Stimulated activated naive CD4-positive, alpha-beta T cell treated with Interleukin-2 at 50 U/mL for 16 hours (primary cell): ENCODE results near the gene DLK1.

Experiments
- DNase-seq: peaks from one replicate; lab custom pipeline; 2025; lab: John Stamatoyannopoulos, UW

DLK1 gene

GRCh38 chr14:100733152-100733850 lies 6.6 kb downstream of the DLK1 start:
- DNase-seq: no peak

GRCh38 chr14:100734031-100734990 lies 7.6 kb downstream of the DLK1 start:
- DNase-seq: no peak

GRCh38 chr14:100735271-100735670 lies 8.6 kb downstream of the DLK1 start:
- no peak for DNase-seq

GRCh38 chr14:100736269-100737180 lies 9.8 kb downstream of the DLK1 start:
- no peak for DNase-seq

DNA sequence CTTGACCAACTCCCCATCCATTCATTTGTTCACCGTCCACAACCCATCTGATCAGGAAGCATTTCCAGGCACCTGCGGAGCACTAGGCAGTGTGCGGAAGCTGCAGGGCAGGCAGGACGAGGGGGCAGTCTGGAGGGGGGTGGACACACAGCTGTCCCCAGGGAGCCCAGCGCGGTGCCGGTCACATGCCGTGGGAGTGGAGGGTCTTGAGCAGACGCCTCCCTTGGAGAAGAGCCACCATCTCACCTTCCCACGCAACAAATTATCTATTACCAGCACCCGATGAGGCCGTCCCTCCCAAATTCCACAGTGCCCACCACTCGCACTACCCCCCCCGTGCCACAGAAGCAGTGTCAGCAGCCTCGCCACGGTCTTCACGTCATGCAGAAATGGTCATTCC lies 10.8 kb downstream of the DLK1 start:
- no peak for DNase-seq

- DNase-seq: no peak
These were observed 11.6 kb downstream of the DLK1 start for GRCh38 chr14:100738269-100738691.

- DNase-seq: no peak
These were observed 12.0 kb downstream of the DLK1 start for GRCh38 chr14:100738704-100739131.

DNA sequence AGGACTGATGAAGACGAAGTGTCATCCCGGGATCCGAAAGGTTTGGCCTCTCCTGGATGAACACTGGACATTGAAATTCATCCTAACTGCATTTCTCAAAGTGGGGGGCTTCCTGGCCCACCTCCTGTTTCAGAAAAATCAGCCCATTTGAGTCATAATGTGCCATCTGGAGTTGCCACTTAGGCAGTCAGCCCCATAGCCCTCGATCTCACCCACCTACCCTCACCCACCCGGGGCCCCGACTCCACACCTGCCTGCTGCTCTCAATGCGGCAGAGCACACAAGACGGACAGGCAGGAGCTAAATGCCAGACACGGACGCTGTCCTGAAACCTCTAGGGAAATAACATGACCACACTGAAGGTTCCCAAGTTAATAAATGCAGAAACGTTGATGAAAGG lies 12.6 kb downstream of the DLK1 start:
- no peak for DNase-seq

DNA sequence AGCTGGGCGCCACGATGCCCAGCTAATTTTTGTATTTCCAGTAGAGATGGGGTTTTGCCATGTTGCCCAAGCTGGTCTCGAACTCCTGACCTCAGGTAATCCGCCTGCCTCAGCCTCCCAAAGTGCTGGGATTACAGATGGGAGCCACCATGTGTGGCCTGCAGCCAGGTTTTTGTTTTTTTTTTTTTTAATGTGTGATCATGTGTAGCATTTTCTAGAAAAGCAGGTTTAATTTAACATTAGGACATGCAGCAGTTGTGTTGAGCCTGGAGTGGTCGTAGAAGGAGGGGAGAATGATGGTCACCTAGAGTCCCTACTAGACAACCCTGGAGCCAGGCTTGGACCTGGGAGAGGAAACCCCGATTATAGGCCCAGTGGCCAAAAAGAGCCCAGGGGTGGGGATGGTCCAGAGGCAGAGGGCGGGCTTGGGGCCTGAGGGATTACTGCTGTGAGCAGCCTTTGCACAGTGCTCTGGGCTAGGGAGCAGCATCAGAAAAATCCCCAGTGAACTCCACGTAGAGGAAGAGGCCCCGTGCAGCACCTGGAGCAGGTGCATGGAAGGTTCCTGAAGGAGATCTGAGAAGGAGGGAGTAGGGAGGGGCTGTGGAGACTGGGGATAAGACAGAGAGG lies 13.6 kb downstream of the DLK1 start:
- DNase-seq: no peak

GRCh38 chr14:100740929-100741328 lies 14.2 kb downstream of the DLK1 start:
- DNase-seq: no peak

GRCh38 chr14:100741966-100742365 lies 15.3 kb downstream of the DLK1 start:
- no peak for DNase-seq

GRCh38 chr14:100746326-100746725 lies 19.6 kb downstream of the DLK1 start:
- DNase-seq: no peak

DNA sequence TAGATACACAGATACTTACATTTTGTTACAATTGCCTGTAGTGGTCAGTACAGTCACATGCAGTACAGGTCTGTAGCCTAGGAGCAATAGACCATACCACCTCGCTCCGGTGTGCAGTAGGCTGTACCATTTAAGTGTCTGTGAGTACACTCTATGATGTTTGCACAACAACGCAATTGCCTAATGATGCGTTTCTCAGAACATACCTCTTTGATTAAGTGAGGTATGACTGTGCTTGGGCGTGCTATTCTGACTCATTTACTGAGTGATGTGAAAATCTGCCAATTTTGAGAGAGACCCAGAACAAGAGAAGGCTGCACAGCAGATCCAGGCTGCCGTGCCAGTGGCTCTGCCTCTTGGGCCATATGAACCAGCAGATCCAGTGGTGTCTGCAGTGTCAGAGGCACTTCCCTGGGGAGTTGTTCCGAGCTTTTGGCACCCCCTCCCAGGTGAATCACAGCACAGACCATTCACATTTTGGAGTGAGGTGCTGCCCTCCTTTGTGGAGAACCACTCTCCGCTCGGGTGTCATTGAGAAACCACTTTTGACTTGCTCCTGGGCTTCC lies 20.4 kb downstream of the DLK1 start:
- no peak for DNase-seq

DNA sequence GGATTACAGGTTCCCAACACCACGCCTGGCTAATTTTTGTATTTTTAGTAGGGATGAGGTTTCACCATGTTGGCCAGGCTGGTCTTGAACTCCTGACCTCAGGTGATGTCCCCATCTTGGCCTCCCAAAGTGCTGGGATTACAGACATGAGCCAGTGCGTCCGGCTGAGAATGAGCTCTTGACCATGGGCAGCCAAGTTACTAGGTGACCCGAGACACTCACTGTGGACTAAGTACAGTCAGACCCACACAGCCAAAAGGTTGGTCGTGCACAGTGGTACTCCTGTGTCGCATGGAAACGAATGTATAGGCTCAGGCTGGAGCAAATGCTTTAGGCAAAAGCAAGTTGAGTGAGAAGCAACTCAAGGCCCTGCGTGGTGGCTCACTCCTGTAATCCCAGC lies 21.0 kb downstream of the DLK1 start:
- no peak for DNase-seq

GRCh38 chr14:100748403-100748802 lies 21.7 kb downstream of the DLK1 start:
- DNase-seq: no peak

DNA sequence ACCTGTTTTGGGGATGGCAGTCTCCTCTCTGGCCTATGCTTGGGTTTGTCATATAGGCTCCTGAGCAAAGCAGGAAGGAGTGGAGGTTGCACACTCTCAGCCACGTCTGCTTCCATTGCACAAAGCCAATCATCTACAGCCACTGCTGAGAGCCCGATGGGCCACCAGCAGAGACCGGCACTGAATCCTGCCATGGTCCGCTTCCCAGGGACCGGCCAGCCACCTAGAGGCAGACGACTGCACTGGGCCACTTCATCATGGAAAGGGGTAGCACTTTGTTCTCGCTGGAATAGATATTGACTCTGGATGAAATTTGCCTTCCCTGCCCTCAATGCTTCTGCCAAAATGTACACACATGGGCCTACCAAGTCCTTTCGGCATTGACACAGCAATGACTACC lies 22.3 kb downstream of the DLK1 start:
- DNase-seq: no peak

DNA sequence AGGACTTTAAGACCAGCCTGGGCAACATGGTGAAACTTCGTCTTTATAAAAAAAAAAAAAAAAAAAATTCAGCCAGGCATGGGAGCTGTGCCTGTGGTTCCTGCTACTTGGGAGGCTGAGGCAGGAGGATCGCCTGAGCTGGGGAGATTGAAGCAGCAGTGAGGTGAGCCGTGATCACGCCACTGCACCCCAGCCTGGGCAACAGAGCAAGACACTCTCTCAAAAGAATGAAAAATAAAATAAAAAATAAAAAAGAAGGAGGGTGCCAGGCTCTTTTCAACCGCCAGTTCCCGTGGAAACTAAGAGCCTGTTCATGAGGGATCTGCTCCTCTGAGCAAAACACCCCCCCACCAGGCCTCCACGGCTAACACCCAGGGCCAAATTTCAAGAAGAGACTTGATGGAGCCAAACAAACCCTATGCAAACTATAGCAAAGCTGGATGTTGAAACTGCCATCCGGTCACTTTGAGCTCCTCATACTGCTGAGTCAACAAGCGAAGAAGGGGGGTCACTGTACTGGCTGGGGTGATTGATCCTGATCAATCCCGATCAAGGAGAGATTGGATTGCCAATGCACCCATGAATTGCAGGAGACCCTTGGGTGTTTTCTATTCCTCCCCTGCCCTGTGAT lies 23.4 kb downstream of the DLK1 start:
- DNase-seq: no peak

- DNase-seq: no peak
These were observed 24.3 kb downstream of the DLK1 start for GRCh38 chr14:100750762-100751699.

GRCh38 chr14:100754020-100754419 lies 27.3 kb downstream of the DLK1 start:
- DNase-seq: no peak

GRCh38 chr14:100755649-100756048 lies 29.0 kb downstream of the DLK1 start:
- no peak for DNase-seq
